HCT116 (cell line): ENCODE measurements around the gene PDF. TPM values are rescaled to one million over a fixed set of nuclear protein-coding genes. Genes with fewer than 3 reads are reported as not detected.

ENCODE experiments used
- ATAC-seq: fragments of 200-7000 bp; cut with Tn5 transposase; 2 replicates; pipeline ENCODE4 v1.9.1; 2020; ENCODE audit warnings: mild to moderate bottlenecking, moderate library complexity
- BruUV-seq: library from RNA; stranded (reverse); fragments of 400-500 nt; replicated peaks from 2 replicates; lab custom pipeline; 2021; lab: Mats Ljungman, UMichigan
- CTCF ChIA-PET: fragments of 300-600 bp; sonication (Branson Sonifier 250); formaldehyde crosslinking; loops from one replicate; lab custom pipeline; 2021; ENCODE audit warnings: antibody characterized with exemption; lab: Charles Lee
- POLR2A ChIA-PET: fragments of 300-600, 350-600 bp; sonication (Branson Sonifier 250); formaldehyde crosslinking; loops from one replicate; lab custom pipeline; 2021; ENCODE audit warnings: antibody characterized with exemption; lab: Charles Lee
- RAD21 ChIA-PET, 2 experiments: fragments of 300-600 bp; sonication (Branson Sonifier 250); formaldehyde crosslinking; loops; one replicate each; lab custom pipeline; 2023; ENCODE audit warnings: low total read pairs in 2 of 2; ENCODE audit not compliant: uncharacterized antibody in 2 of 2, unreplicated experiment in 2 of 2, low non-redundant PET in 1 of 2; lab: Charles Lee
- DNase-seq: peaks from one replicate; pipeline ENCODE4 v3.0.0-alpha.2; 2010; ENCODE audit warnings: low read depth, low spot score
- H2AFZ ChIP-seq: fragments of 200-600 bp; shearing (Covaris generic), sonication (generic); 2 replicates; pipeline ENCODE4 v1.6.1; 2017; ENCODE audit warnings: low read depth, mixed run types, mixed read lengths, antibody characterized with exemption, low read length; ENCODE audit not compliant: poor library complexity, severe bottlenecking
- H3K27ac ChIP-seq: 2 replicates; pipeline ENCODE4 v1.5.1; 2012; ENCODE audit warnings: low read depth, low read length
- H3K27me3 ChIP-seq: fragments of 200-600 bp; sonication (generic); 2 replicates; pipeline ENCODE4 v1.6.1; 2016; ENCODE audit warnings: mixed run types, low read length, mixed read lengths; ENCODE audit not compliant: insufficient read depth
- H3K36me3 ChIP-seq, 2 experiments: fragments of 200-500 bp in 1 of 2; fragments of 200-600 bp in 1 of 2; sonication (Bioruptor generic) in 1 of 2; sonication (generic) in 1 of 2; 2 replicates each; pipeline versions ENCODE4 v1.5.1 to v1.6.1; 2014 to 2016; ENCODE audit warnings: low read length in 2 of 2, inconsistent platforms in 1 of 2, mixed read lengths in 1 of 2, mixed run types in 1 of 2; ENCODE audit not compliant: insufficient read depth in 2 of 2, control insufficient read depth in 1 of 2
- H3K4me1 ChIP-seq, 2 experiments: fragments of 200-600 bp in 1 of 2; sonication (generic) in 1 of 2; 2 replicates each; pipeline versions ENCODE4 v1.5.1 to v1.6.1; 2012 to 2017; ENCODE audit warnings: low read length in 2 of 2, inconsistent platforms in 1 of 2, mild to moderate bottlenecking in 1 of 2, mixed read lengths in 1 of 2, mixed run types in 1 of 2, moderate library complexity in 1 of 2; ENCODE audit not compliant: insufficient read depth in 2 of 2, control insufficient read depth in 1 of 2
- H3K4me2 ChIP-seq: fragments of 200-600 bp; sonication (generic); 2 replicates; pipeline ENCODE4 v1.6.1; 2017; ENCODE audit warnings: mixed run types, low read length, mixed read lengths
- H3K4me3 ChIP-seq, 2 experiments: fragments of 200-600 bp in 1 of 2; sonication (generic) in 1 of 2; replicated peaks in 1 of 2; 2 replicates each; pipeline ENCODE4 v1.5.1; 2011 to 2016; ENCODE audit warnings: low read length in 2 of 2, control low read depth in 1 of 2, low read depth in 1 of 2, mild to moderate bottlenecking in 1 of 2, mixed read lengths in 1 of 2, mixed run types in 1 of 2
- H3K79me2 ChIP-seq: fragments of 200-600 bp; sonication (generic); 2 replicates; pipeline ENCODE4 v1.6.1; 2017; ENCODE audit warnings: mild to moderate bottlenecking, mixed run types, low read length, moderate library complexity, mixed read lengths; ENCODE audit not compliant: insufficient read depth
- H3K9ac ChIP-seq: fragments of 200-600 bp; sonication (generic); 2 replicates; pipeline ENCODE4 v1.6.1; 2016; ENCODE audit warnings: low read length, mixed read lengths
- H3K9me2 ChIP-seq: fragments of 200-600 bp; sonication (generic), shearing (Covaris generic); 2 replicates; pipeline ENCODE4 v1.6.1; 2017; ENCODE audit warnings: mixed run types, mild to moderate bottlenecking, moderate library complexity; ENCODE audit not compliant: insufficient read depth
- H3K9me3 ChIP-seq, 2 experiments: fragments of 200-500 bp in 1 of 2; fragments of 200-600 bp in 1 of 2; sonication (Bioruptor generic) in 1 of 2; sonication (generic) in 1 of 2; 2 replicates each; pipeline ENCODE4 v1.6.1; 2014 to 2017; ENCODE audit warnings: low read length in 2 of 2, mixed read lengths in 2 of 2, inconsistent platforms in 1 of 2, low read depth in 1 of 2, mild to moderate bottlenecking in 1 of 2, mixed run types in 1 of 2, moderate library complexity in 1 of 2; ENCODE audit not compliant: control insufficient read depth in 1 of 2, insufficient read depth in 1 of 2
- H4K20me1 ChIP-seq: fragments of 200-600 bp; sonication (generic), shearing (Covaris generic); 2 replicates; pipeline ENCODE4 v1.6.1; 2017; ENCODE audit warnings: mixed run types, mild to moderate bottlenecking, moderate library complexity; ENCODE audit not compliant: insufficient read depth
- ATF3 ChIP-seq: IDR thresholded peaks from 2 replicates; pipeline ENCODE4 v1.6.1; 2012
- CTCF ChIP-seq, 3 experiments: fragments of 200-600 bp in 1 of 3; sonication (generic) in 1 of 3; IDR thresholded peaks in 2 of 3; conservative IDR thresholded peaks in 1 of 3; 2 replicates each; pipeline ENCODE4 v1.5.1; 2012 to 2017; ENCODE audit warnings: low read depth in 2 of 3, low read length in 2 of 3, antibody characterized with exemption in 1 of 3, borderline replicate concordance in 1 of 3, control low read depth in 1 of 3, mild to moderate bottlenecking in 1 of 3, mixed read lengths in 1 of 3, mixed run types in 1 of 3, moderate library complexity in 1 of 3; ENCODE audit not compliant: insufficient read depth in 1 of 3
- EGR1 ChIP-seq: IDR thresholded peaks from 2 replicates; pipeline ENCODE4 v1.6.1; 2012; ENCODE audit warnings: low read depth
- FOSL1 ChIP-seq: IDR thresholded peaks from 2 replicates; pipeline ENCODE4 v1.6.1; 2012; ENCODE audit warnings: low read depth
- JUND ChIP-seq: IDR thresholded peaks from 2 replicates; pipeline ENCODE4 v1.6.1; 2012
- POLR2A ChIP-seq: IDR thresholded peaks from 2 replicates; pipeline ENCODE4 v1.7.0; 2011; ENCODE audit warnings: borderline replicate concordance; ENCODE audit not compliant: insufficient read depth, insufficient read length; ENCODE audit errors: extremely low read depth
- POLR2AphosphoS5 ChIP-seq: IDR thresholded peaks from 2 replicates; pipeline ENCODE4 v1.6.1; 2011; ENCODE audit warnings: mild to moderate bottlenecking, low read depth, low read length, moderate library complexity
- RAD21 ChIP-seq: IDR thresholded peaks from 2 replicates; pipeline ENCODE4 v1.6.1; 2012; ENCODE audit warnings: low read depth, mild to moderate bottlenecking
- REST ChIP-seq: IDR thresholded peaks from 2 replicates; pipeline ENCODE4 v1.6.1; 2012; ENCODE audit warnings: low read depth
- ZNF274 ChIP-seq: fragments of 200-500 bp; sonication (Bioruptor generic); IDR thresholded peaks from 2 replicates; pipeline ENCODE4 v1.6.1; 2014; ENCODE audit warnings: mild to moderate bottlenecking, low read depth, low read length, inconsistent platforms
- intact Hi-C: fragments of 100-400 bp; cut with micrococcal nuclease; formaldehyde crosslinking; loops from 2 replicates; pipeline ENCODE4 v1.10.0; 2022
- total RNA-seq: library from RNA; stranded (reverse); gene quantifications from one replicate; pipeline ENCODE4 v1.2.1, GENCODE V29; 2021; ENCODE audit not compliant: unreplicated experiment
- TF ChIP-seq, protein P1 (sequence below): IDR thresholded peaks from 2 replicates; pipeline ENCODE4 v1.6.1; 2011; ENCODE audit warnings: mild to moderate bottlenecking, low read length, moderate library complexity; ENCODE audit not compliant: insufficient replicate concordance; ENCODE audit errors: extremely low read depth

Gene PDF
- total RNA-seq, 1 experiment from 2014 or later, result 33.9 TPM

GRCh38 chr16:69319826-69320739 lies 10.3 kb downstream of the PDF start:
- ChIA-PET POLR2A (no interaction called here), CTCF (no interaction called here), RAD21 (no interaction called here)
- Histone ChIP-seq H3K9me3 (no peaks in the 10 kb centered on the region), H3K4me1 (no peaks in the 10 kb centered on the region), H3K27ac (no peak overlapping the region), H3K36me3 (peaks cover 46 to 69% of the 10 kb centered on the region in 2 experiments; a peak in 3 of 4 replicates), H2AFZ (no peak overlapping the region), H3K27me3 (no peaks in the 10 kb centered on the region), H3K4me3 (no peak overlapping the region), H3K79me2 (peaks cover 72% of the 10 kb centered on the region), H3K9ac (no peak overlapping the region), H4K20me1 (no peaks in the 10 kb centered on the region), H3K9me2 (no peaks in the 10 kb centered on the region), H3K4me2 (no peak overlapping the region)
- no peak for DNase-seq
- no peak for ATAC-seq
- no TSS peak for BruUV-seq
- intact Hi-C loops, result no loop called here
- TF ChIP-seq ATF3, result no peak
- TF ChIP-seq EGR1, result no peak
- TF ChIP-seq ZNF274, result no peak
- no peak for TF ChIP-seq FOSL1
- TF ChIP-seq REST, result no peak
- no peak for TF ChIP-seq POLR2A
- TF ChIP-seq, protein P1, sequence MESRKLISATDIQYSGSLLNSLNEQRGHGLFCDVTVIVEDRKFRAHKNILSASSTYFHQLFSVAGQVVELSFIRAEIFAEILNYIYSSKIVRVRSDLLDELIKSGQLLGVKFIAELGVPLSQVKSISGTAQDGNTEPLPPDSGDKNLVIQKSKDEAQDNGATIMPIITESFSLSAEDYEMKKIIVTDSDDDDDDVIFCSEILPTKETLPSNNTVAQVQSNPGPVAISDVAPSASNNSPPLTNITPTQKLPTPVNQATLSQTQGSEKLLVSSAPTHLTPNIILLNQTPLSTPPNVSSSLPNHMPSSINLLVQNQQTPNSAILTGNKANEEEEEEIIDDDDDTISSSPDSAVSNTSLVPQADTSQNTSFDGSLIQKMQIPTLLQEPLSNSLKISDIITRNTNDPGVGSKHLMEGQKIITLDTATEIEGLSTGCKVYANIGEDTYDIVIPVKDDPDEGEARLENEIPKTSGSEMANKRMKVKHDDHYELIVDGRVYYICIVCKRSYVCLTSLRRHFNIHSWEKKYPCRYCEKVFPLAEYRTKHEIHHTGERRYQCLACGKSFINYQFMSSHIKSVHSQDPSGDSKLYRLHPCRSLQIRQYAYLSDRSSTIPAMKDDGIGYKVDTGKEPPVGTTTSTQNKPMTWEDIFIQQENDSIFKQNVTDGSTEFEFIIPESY, result no peak
- no peak for TF ChIP-seq RAD21
- TF ChIP-seq POLR2AphosphoS5, result no peak
- TF ChIP-seq CTCF (IDR thresholded peaks at IDR 0.05 in 2 of 3, conservative IDR thresholded peaks at IDR 0.05 in 1 of 3; ENCODE audit: borderline replicate concordance in 1 of 3, insufficient read depth in 1 of 3, low read depth in 2 of 3, low read length in 2 of 3), result no peak
- no peak for TF ChIP-seq JUND
